Sigmoid colon (tissue), 4 donors: Measurements from ENCODE around the gene RASA2.

ENCODE experiments used
- CTCF ChIP-seq, 4 experiments: fragments of 450-650 bp in 3 of 4; fragments of 200-600 bp in 1 of 4; IDR thresholded peaks; one replicate each; pipeline ENCODE4 v1.5.1; 2016 to 2019; ENCODE audit warnings: antibody characterized with exemption in 4 of 4, mild to moderate bottlenecking in 3 of 4, moderate library complexity in 2 of 4
- POLR2A ChIP-seq, 2 donors: fragments of 450-650 bp; IDR thresholded peaks; one replicate each; pipeline ENCODE4 v1.6.1; 2016; ENCODE audit warnings: antibody characterized with exemption in 2 of 2, mild to moderate bottlenecking in 2 of 2, moderate library complexity in 2 of 2
- POLR2AphosphoS5 ChIP-seq, 4 donors: sonication (generic); formaldehyde crosslinking; IDR thresholded peaks; one replicate each; pipeline ENCODE4 v1.6.1; 2017; ENCODE audit warnings: antibody characterized with exemption in 4 of 4

- TF ChIP-seq CTCF (IDR thresholded peaks at IDR 0.05) (no peak), POLR2AphosphoS5 (IDR thresholded peaks at IDR 0.05) (no peak), POLR2A (IDR thresholded peaks at IDR 0.05) (no peak)
Measured at GRCh38 chr3:141511361-141511760, 24.5 kb downstream of the RASA2 start.
